SHP77 (cell line): ENCODE results near the gene MCC.
"Not testable (repeated sequence)": the region's sequence is repeated elsewhere in the genome, so short reads cannot be mapped to it uniquely, and the experiment has no call there.

ENCODE experiments used
- DNase-seq, 2 experiments: peaks; one replicate each; lab custom pipeline; 2025; lab: John Stamatoyannopoulos, UW

Gene MCC

GRCh38 chr5:113076649-113077048 lies 411.6 kb downstream of the MCC start:
- not testable (repeated sequence) for DNase-seq

- no peak for DNase-seq
Measured at GRCh38 chr5:113075019-113075418, 413.2 kb downstream of the MCC start.

- DNase-seq, result not testable (repeated sequence)
Measured at GRCh38 chr5:113073629-113074034, 414.6 kb downstream of the MCC start.

DNA sequence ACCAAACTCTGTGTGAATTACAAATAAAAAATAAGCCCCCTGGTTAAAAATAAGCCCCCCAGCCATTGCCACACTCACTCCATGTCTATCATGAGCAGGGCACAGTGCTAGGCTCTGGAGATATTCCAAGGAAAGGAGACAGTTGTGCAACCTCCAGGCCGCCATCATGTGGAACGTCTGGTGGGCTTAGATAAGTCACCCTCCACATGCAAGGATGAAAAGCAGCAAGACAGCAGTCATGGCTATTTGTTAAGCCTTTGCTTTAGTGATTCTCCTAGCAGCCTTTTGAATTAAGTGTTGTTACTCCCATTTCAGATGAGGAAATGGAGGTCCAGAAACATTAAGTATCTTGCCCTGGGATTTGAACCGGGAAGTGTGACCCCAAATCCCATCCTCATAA lies 416.9 kb downstream of the MCC start:
- no peak for DNase-seq

DNA sequence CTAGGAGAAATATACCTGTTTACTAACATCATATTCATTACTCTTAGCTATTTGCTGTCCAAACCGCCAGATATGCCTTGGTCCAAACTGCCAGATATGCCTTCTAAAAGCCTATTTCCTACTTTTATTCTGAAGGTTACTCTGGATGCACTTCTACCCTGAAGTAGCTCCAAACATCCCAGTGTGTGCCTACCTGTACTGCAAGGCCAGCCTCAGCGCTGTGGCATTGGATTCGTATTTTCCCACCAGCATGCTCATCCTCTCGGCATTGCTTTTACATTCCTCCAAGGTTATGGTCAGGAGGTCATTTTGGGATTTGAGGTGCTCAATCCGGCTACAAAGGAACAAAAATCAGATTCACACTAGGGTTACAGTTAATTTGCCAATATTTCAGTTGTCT lies 417.4 kb downstream of the MCC start:
- no peak for DNase-seq

DNA sequence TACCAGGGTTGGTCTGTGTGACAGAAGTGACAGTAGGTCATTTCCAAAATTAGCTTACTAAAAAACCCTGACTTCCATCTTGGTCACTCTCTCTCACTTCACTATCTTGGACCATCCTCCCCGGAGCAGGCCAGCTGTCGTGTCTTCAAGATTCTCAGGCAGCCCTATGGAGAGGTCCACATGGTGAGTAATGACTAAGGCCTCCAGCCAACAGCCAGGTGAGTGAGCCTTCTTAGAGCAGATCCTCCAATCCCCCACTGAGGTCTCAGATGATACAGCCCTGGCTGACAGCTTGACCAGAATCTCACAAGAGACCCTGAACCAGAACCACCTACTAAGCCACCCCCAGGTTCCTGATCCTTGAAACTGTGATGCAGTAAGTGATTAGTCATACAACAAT lies 419.7 kb downstream of the MCC start:
- no peak for DNase-seq

DNA sequence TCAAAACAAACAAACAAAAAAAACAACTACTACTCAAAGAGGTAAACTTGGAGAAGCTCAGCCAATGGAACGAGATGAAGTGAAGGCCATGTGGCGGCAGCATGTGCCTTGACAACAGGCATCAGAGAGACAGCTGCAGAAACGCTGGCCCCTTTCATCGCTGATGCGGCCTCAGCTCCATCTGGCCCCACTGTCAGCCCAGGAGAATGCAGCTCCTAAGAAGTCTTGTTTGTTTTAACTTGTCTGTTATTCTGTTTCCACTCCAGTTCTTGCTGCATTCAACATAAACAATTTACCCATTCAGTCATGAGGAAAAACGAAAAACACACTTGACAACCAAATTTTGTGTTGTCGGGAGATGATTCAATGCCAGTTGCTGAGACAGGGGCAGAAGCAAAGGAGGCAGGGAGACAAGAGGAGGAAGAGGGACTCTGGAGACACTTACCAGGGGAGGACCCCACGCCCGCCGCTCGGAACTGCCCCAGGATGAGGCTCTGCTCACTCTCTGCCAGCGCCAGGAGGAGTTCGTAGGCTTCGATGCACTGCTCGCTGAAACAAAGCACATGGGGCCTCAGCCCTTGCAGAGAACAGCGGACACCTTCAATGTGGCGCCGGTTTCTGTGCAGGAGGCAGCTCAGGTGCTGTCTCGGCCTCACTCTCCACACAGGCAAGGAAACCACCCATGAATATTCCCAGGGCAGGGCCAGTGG lies 420.5 kb downstream of the MCC start:
- no peak for DNase-seq

GRCh38 chr5:113065626-113066025 lies 422.6 kb downstream of the MCC start:
- no peak for DNase-seq

DNA sequence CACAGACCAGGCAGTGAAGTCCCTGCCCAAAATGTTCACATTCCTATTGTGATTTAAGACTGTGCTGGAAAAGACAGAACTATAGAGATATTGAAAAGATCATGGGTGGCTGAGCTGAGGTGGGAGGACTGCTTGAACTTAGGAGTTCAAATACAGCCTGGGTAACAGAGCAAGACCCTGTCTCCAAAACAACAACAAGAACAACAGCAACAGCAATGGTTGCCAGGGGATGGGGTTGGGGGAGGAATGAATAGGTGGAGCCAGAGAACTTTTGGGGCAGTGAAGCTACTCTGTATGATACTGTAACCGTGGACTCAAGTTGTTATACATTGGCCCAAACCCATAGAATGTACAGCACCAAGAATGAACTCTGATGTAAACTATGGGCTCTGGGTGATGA lies 423.4 kb downstream of the MCC start:
- DNase-seq, result no peak

- no peak for DNase-seq
Measured at GRCh38 chr5:113063927-113064326, 424.3 kb downstream of the MCC start.

- DNase-seq, result no peak
Measured at GRCh38 chr5:113062869-113063508, 425.3 kb downstream of the MCC start.

DNA sequence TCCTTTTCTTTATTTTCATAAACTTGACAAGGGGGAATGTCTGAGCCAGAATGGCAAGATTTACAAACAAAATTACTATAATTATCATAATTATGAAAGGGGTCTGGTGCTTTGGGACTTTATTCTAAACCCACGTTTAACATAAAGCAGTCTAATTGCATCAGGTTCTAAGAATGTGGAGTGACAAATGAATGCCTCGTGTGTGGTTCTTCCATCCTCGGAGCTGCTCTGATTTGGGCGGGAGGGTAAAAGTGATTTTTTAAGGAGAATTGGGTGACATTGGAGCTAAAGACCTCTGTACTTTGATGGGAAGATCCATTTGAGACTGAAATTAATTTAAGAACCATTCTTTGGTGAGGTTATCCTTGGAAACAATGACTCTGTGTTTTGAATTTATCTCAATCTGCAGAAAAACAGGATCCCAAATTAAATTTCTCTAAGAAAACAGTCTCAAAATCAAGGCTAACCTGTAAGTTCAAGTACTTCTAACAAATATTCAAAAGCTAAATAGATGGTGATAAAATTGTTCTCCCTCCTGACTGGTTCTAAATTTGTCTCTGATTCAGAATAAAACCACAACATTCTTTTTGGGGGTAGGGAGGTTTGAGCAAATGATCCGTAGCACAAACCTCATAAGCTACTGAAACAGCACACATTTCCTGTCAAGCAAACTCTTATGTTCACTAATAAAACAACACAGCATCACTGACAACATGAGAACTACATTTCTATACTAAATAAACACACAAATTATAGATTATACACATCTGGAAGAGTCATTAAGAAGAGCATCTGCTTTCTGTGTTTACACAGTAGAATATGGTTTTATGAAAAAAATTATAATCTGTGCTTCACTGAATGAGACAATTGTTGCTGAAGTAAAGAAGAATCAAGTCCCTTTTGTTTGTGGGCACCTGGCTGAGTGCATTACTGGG lies 426.1 kb downstream of the MCC start:
- DNase-seq, result no peak

- DNase-seq, result no peak
Measured at GRCh38 chr5:113060408-113061025, 427.7 kb downstream of the MCC start.

- DNase-seq, result no peak
Measured at GRCh38 chr5:113059232-113060040, 428.8 kb downstream of the MCC start.

GRCh38 chr5:113058706-113059226 lies 429.5 kb downstream of the MCC start:
- no peak for DNase-seq

DNA sequence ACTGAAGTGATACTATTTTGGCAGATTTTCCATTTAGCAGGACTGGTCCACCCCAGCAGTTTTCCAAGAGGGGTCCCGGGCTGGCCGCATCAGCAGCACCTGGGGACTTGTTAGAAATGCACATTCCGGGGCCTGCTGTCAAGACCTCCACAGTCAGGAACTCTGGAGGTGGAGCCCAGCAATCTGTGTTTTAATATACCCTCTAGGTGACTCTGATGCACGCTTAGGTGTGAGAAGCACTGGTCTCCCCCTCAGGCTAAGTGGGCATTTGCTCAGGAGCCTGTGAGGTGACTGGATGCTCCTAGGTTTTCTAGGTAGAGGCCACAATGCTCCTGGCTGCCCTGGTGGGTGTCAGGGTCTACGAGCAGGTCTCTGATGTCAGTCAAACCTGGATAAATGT lies 430.0 kb downstream of the MCC start:
- DNase-seq, result no peak

DNA sequence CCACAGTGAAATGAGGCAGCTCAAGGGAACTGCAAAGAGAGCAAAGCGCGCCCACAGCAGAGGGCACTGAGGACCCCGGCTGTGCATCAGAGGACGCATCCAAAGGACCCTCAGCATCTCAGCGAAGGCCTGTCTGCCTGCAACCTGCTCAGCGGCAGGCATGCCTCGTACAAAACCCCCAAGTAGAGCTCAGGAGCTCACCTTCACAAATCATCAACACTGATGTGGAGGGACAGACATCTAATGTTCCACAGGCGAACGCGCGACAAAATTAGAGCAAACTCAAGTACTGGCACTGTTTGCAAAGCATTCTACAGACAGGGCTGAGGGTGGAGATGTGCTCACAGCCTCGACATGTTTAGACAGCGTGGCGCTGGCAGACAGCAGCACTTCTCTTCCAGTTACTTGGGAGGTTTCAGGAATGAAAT lies 430.7 kb downstream of the MCC start:
- DNase-seq, result peak in 1 of 2 experiments; percentile 64

GRCh38 chr5:113056988-113057387 lies 431.3 kb downstream of the MCC start:
- no peak for DNase-seq

- no peak for DNase-seq
Measured at GRCh38 chr5:113054899-113055298, 433.4 kb downstream of the MCC start.

- no peak for DNase-seq
Measured at GRCh38 chr5:113053511-113053995, 434.7 kb downstream of the MCC start.
